Keratinocyte (primary cell): ENCODE measurements around the gene PATE4. TPM values are rescaled to one million over a fixed set of nuclear protein-coding genes. Genes with fewer than 3 reads are reported as not detected.

Experiments used
- DNase-seq: peaks from one replicate; pipeline ENCODE4 v3.0.0-alpha.2; 2011; ENCODE audit warnings: low read depth, missing footprints, low spot score
- FAIRE-seq: peaks from 2 replicates; lab custom pipeline; 2011; peaks lifted over from hg19 to GRCh38; lab: Jason Lieb, UNC
- H2AFZ ChIP-seq: 2 replicates; pipeline ENCODE4 v1.6.0; 2012; ENCODE audit warnings: low read length, control low read depth, inconsistent platforms; ENCODE audit not compliant: control insufficient read depth
- H3K27ac ChIP-seq: 2 replicates; pipeline ENCODE4 v1.5.1; 2011; ENCODE audit warnings: low read length; ENCODE audit not compliant: control insufficient read depth, insufficient read depth
- H3K27me3 ChIP-seq: 3 replicates; pipeline ENCODE4 v1.6.0; 2011; ENCODE audit warnings: low read length; ENCODE audit not compliant: control insufficient read depth, insufficient read depth; ENCODE audit errors: extremely low read depth
- H3K36me3 ChIP-seq, 2 experiments: 2 replicates in 1 of 2; 3 replicates in 1 of 2; pipeline ENCODE4 v1.5.1; 2011; ENCODE audit warnings: low read length in 2 of 2, mild to moderate bottlenecking in 1 of 2; ENCODE audit not compliant: control insufficient read depth in 2 of 2, insufficient read depth in 2 of 2; ENCODE audit errors: extremely low read depth in 1 of 2
- H3K4me1 ChIP-seq: 3 replicates; pipeline ENCODE4 v1.5.1; 2011; ENCODE audit warnings: low read length; ENCODE audit not compliant: control insufficient read depth, insufficient read depth; ENCODE audit errors: extremely low read depth
- H3K4me2 ChIP-seq: 3 replicates; pipeline ENCODE4 v1.6.0; 2011; ENCODE audit warnings: low read depth, low read length; ENCODE audit not compliant: control insufficient read depth, insufficient read depth; ENCODE audit errors: extremely low read depth
- H3K4me3 ChIP-seq, 3 experiments: fragments of 200-600 bp in 1 of 3; sonication (generic) in 1 of 3; 2 replicates in 2 of 3; 3 replicates in 1 of 3; pipeline ENCODE4 v1.5.1; 2011 to 2016; ENCODE audit warnings: low read length in 3 of 3, mild to moderate bottlenecking in 3 of 3, control low read depth in 2 of 3, inconsistent platforms in 1 of 3, low read depth in 1 of 3, mixed read lengths in 1 of 3, mixed run types in 1 of 3, moderate library complexity in 1 of 3; ENCODE audit not compliant: control insufficient read depth in 2 of 3, insufficient read depth in 2 of 3; ENCODE audit errors: extremely low read depth in 1 of 3
- H3K79me2 ChIP-seq: 2 replicates; pipeline ENCODE4 v1.6.0; 2012; ENCODE audit warnings: low read length; ENCODE audit not compliant: control insufficient read depth, insufficient read depth
- H3K9ac ChIP-seq: 3 replicates; pipeline ENCODE4 v1.6.0; 2011; ENCODE audit warnings: low read length; ENCODE audit not compliant: control insufficient read depth, insufficient read depth; ENCODE audit errors: extremely low read depth
- H3K9me1 ChIP-seq: 3 replicates; pipeline ENCODE4 v1.6.0; 2011; ENCODE audit warnings: low read length; ENCODE audit not compliant: control insufficient read depth, insufficient read depth; ENCODE audit errors: extremely low read depth
- H3K9me3 ChIP-seq: 2 replicates; pipeline ENCODE4 v1.5.1; 2012; ENCODE audit warnings: low read depth, low read length; ENCODE audit not compliant: control insufficient read depth
- H4K20me1 ChIP-seq: 3 replicates; pipeline ENCODE4 v1.6.0; 2011; ENCODE audit warnings: low read length; ENCODE audit not compliant: control insufficient read depth, insufficient read depth; ENCODE audit errors: extremely low read depth
- EZH2 ChIP-seq: IDR thresholded peaks from one replicate; pipeline ENCODE4 v1.6.1; 2012; ENCODE audit warnings: inconsistent platforms, mild to moderate bottlenecking, low read length, moderate library complexity
- dilution Hi-C: fragments of 300-500 bp; cut with MboI; formaldehyde crosslinking; loops from one replicate; pipeline ENCODE4 v1.7.0; 2020; ENCODE audit warnings: low sequenced_read_pairs; ENCODE audit not compliant: extremely low pct_ligation_motif_present
- polyA plus RNA-seq, 5 experiments: library from polyadenylated mRNA; depleted of rRNA in 3 of 5; stranded (reverse) in 3 of 5; stranded (forward) in 1 of 5; unstranded in 1 of 5; fragments of >200 nt; gene quantifications; 1 replicate in 1 of 5; 2 replicates in 3 of 5; 3 replicates in 1 of 5; pipeline versions ENCODE4 v1.2.1 to v1.2.3, GENCODE V29; 2011 to 2012; ENCODE audit warnings: missing spikeins in 2 of 5, low read depth in 1 of 5, low replicate concordance in 1 of 5
- TF ChIP-seq, protein P1 (sequence below), 3 experiments: IDR thresholded peaks in 1 of 3; conservative IDR thresholded peaks in 1 of 3; optimal IDR thresholded peaks in 1 of 3; 2 replicates in 2 of 3; 3 replicates in 1 of 3; pipeline versions ENCODE3 to v1.5.1; 2011; ENCODE audit warnings: low read length in 3 of 3, mild to moderate bottlenecking in 3 of 3, moderate library complexity in 2 of 3, control low read depth in 1 of 3, inconsistent platforms in 1 of 3; ENCODE audit not compliant: insufficient read depth in 2 of 3; ENCODE audit errors: extremely low read depth in 1 of 3

Gene PATE4
- polyA plus RNA-seq, 1 donor (not counting 4 experiments of a cell fraction or from before 2014, with no cell fraction given): not detected

DNA sequence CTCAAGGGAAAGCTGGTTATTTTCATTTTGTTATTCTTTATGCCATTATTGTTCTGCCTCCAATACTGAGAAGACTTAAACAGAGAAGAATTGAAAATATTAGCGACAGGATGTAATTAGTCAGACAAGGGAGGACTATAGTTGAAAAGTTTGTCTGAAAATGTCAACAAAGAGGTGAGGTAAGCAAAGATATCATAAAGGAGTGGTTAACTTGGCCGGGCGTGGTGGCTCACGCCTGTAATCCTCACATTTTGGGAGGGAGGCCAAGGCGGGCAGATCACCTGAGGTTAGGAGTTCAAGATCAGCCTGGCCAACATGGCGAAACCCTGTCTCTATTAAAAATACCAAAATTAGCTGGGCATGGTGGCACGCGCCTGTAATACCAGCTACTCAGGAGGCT lies 50.3 kb downstream of the PATE4 start:
- Histone ChIP-seq H3K27ac (no peak overlapping the region), H2AFZ (no peak overlapping the region), H3K9me3 (no peaks in the 10 kb centered on the region), H3K4me3 (no peak overlapping the region), H3K9ac (no peak overlapping the region), H3K9me1 (no peaks in the 10 kb centered on the region), H4K20me1 (no peaks in the 10 kb centered on the region), H3K36me3 (no peaks in the 10 kb centered on the region), H3K4me2 (no peak overlapping the region), H3K4me1 (peaks cover 20% of the 10 kb centered on the region), H3K27me3 (no peaks in the 10 kb centered on the region), H3K79me2 (no peaks in the 10 kb centered on the region)
- dilution Hi-C loops: no loop called here
- FAIRE-seq (no peak), DNase-seq (no peak)
- no peak for TF ChIP-seq EZH2
- TF ChIP-seq, protein P1, sequence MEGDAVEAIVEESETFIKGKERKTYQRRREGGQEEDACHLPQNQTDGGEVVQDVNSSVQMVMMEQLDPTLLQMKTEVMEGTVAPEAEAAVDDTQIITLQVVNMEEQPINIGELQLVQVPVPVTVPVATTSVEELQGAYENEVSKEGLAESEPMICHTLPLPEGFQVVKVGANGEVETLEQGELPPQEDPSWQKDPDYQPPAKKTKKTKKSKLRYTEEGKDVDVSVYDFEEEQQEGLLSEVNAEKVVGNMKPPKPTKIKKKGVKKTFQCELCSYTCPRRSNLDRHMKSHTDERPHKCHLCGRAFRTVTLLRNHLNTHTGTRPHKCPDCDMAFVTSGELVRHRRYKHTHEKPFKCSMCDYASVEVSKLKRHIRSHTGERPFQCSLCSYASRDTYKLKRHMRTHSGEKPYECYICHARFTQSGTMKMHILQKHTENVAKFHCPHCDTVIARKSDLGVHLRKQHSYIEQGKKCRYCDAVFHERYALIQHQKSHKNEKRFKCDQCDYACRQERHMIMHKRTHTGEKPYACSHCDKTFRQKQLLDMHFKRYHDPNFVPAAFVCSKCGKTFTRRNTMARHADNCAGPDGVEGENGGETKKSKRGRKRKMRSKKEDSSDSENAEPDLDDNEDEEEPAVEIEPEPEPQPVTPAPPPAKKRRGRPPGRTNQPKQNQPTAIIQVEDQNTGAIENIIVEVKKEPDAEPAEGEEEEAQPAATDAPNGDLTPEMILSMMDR (optimal IDR thresholded peaks at IDR 0.05 in 1 of 3, IDR thresholded peaks at IDR 0.05 in 1 of 3, conservative IDR thresholded peaks at IDR 0.05 in 1 of 3; ENCODE audit: extremely low read depth in 1 of 3, insufficient read depth in 2 of 3, low read length in 3 of 3): no peak

DNA sequence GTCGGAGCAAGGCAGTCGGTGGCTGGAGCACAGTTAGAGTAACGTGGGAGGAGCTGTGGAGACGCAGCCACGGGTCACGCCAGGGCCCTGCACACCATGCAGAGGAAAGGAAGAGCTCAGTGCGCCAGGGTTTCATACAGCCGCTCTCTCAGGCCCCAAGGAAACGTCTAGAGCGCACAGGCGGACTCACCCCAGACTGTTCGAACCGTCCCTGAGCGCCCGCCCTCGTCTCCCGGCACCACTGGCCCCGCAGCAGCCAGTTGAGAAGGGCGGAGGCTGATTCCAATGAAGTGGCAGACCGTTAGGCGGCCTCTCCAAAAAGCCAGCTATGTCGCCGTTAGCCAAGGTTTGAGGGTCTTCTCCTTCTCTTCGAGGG lies 53.9 kb downstream of the PATE4 start:
- H3K79me2 ChIP-seq: peaks cover 23% of the 10 kb centered on the region
- dilution Hi-C loops: no loop called here
- no peaks in the 10 kb centered on the region for H4K20me1 ChIP-seq
- peak overlapping the region; percentile 89 for H3K4me2 ChIP-seq
- H2AFZ ChIP-seq: peak overlapping the region; percentile 92
- H3K9me1 ChIP-seq: peaks cover 3% of the 10 kb centered on the region
- peak overlapping the region; percentile 71 to 83 (median 79) for H3K4me3 ChIP-seq
- H3K27me3 ChIP-seq: no peaks in the 10 kb centered on the region
- DNase-seq: no peak
- peaks cover 19% of the 10 kb centered on the region for H3K4me1 ChIP-seq
- FAIRE-seq: peak; percentile 34
- no peaks in the 10 kb centered on the region for H3K36me3 ChIP-seq
- peak overlapping the region; percentile 56 for H3K27ac ChIP-seq
- no peak for TF ChIP-seq EZH2
- TF ChIP-seq, protein P1 (optimal IDR thresholded peaks at IDR 0.05 in 1 of 3, IDR thresholded peaks at IDR 0.05 in 1 of 3, conservative IDR thresholded peaks at IDR 0.05 in 1 of 3; ENCODE audit: extremely low read depth in 1 of 3, insufficient read depth in 2 of 3, low read length in 3 of 3): no peak
- peak overlapping the region; percentile 76 for H3K9ac ChIP-seq
- H3K9me3 ChIP-seq: no peaks in the 10 kb centered on the region
